ENCODE data around the gene NAALAD2.
"Not testable (repeated sequence)": the region's sequence is repeated elsewhere in the genome, so short reads cannot be mapped to it uniquely, and the experiment has no call there.

The NAALAD2 gene

DNA sequence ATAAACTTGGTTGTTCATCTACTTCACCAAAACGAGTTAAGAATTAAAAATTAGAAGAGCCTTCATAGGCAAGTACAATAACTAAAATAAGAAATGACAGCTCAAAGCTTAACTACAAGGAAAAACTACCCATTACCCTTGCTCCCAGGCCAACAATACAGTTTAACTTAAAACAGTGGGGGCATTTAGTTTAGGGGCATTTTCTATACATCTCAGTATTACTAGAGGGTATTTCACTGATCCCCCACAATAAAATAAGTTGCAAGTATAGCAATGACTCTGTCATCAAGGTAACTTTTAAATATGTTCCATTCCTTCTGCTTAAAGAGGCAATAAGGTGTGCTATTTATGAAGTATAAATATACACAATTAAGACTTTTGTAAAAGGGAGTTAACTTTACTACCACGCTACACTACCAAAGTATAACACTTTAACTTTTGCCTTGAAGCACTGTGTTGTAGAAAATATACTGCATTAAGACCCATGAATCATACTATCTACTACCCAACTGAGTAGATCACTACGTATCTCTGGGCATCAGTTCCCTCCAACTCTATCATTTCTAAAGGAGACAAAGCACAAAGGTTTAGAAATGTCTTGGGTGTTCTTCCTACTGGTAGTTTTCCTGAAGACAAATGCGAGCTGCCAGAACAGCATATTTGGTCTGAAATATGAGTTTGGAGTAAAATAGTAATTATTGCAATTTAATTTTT lies 58.6 kb downstream of the NAALAD2 start:
- DNase-seq, result no peak

DNA sequence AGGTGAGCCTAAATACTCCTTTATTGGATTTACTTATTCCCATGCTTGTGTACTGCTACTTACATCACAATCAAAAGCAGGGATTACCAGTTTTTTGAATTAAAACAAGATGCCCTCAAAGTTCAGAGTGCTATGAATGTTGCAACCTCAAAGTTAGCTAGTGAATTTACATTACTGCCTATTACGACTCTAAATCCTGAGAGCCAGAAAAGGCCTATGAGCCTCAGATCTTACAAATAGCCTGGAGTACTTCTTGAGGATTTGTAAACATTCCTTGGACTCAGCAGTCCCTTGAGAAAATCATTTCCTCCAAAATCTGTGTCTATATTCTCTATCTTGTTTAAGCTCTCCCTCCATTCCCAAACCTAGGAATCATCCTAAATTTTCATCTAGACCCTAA lies 62.9 kb downstream of the NAALAD2 start:
- no peak for DNase-seq

DNA sequence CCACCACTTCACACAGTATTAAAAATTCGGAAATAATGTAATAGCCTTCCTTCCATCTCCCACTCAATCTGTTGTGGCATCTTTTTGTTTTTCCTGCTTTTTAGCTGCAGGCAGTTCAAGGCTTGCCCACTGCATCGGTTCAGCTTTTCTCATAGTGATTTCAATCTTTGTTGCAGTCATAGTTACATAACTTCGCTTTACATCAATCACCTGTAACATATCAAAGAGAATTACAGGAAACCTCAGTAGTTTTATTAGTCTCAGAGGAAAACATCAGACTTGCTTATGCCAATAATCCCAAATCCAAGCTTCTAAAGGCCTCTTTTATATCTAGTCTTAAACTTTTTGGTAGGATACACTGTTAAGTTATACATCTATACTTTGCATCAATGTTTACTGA lies 67.9 kb downstream of the NAALAD2 start:
- DNase-seq, result no peak

DNA sequence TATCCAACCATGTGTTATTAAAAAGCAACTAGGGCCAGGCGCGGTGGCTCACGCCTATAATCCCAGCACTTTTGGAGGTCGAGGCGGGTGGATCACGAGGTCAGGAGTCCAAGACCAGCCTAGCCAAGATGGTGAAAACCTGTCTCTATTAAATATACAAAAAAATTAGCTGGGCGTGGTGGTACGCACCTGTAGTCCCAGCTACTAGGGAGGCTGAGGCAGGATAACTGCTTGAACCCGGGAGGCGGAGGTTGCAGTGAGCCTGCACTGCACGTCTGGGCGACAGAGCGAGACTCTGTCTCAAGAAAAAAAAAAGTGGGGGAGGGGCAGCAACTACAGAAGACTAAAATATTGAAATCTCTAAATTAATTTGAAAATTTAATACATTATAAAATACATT lies 69.9 kb downstream of the NAALAD2 start:
- DNase-seq, result no peak

DNA sequence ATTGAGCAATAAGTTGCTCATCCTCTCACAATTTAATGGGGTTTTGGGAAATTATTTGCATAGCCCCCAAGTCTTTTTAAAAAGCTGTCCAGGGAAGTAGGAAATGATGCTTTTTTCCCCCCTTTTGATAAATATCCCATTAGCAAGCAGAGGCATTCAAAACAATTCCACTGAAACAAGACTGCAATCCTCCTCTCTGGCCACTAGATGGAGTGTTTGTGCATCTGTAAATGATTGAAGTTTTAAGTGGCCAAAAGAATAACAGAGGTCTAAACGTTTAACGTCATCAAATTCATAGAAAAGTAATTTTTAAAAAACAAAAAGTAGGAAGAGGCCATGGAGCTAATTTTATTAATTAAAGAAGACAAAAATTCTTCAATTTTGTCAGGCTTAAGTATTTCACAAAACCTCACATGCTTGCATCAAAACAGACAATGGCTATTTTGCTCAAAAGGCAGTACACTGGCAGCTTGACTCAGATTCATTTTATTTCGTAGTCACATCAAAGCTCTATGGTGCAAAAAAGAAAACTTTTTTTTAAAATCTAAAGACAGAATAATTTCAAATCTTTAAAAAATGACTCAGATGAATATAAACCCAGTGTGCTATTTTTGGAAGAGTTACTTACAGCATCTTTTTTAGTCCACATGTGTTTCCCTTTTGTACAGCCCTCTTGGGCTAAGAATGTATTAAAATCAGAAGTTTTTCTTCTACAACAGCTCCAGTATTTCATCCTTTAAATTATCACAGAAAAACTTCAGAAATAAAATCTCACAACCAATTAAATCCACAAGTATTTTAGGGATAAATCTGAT lies 70.6 kb downstream of the NAALAD2 start:
- DNase-seq, result no peak

DNA sequence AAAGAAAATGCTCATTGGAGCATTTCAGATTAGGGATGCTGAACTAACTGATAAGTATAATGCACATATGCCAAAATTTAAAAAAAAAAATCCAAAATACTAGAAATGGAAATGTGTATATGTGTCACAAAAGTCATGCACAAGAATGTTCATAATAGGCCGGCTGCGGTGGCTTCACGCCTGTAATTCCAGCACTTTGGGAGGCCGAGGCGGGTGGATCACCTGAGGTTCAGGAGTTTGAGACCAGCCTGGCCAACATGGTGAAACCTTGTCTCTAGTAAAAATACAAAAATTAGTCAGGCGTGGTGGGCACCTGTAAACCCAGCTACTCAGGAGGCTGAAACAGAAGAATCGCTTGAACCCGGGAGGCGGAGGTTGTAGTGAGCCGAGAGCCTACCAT lies 73.5 kb downstream of the NAALAD2 start:
- DNase-seq, result not testable (repeated sequence)

DNA sequence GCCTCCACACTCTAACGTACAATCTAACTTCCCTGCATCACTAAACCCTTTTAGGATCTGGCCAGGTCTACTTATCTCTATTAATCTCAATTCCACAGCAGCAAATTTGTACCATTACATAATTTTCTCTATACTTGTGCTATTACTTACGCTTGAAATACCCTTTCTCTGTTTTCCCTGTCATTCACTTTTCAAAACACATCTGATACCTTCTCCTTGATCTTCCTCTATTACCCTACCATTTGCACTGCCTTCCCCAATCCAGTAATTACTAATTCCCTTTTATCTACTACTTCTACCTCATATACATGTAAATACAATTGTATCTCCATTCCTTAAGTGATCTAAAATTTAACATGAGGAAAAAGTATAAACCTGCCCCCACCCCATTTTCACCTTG lies 74.4 kb downstream of the NAALAD2 start:
- DNase-seq, result no peak

DNA sequence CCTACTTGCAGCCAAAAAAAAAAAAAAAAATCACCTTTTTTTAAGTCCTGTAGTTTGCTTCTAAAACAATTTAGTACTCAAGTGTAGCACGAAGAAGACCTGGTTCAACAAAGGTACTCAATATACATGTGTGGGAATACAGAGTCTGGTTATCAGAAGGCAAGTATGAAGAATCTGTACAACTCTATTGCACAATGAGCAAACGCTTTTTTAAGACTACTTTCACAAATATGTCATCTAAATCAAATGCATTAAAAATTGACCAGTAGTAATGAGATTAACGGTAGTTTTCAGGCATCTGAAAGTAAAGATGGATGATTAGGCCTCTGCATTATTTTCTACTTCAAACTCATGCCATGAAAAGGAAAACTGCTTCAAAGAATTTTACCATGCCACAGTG lies 78.9 kb downstream of the NAALAD2 start:
- DNase-seq, result no peak

DNA sequence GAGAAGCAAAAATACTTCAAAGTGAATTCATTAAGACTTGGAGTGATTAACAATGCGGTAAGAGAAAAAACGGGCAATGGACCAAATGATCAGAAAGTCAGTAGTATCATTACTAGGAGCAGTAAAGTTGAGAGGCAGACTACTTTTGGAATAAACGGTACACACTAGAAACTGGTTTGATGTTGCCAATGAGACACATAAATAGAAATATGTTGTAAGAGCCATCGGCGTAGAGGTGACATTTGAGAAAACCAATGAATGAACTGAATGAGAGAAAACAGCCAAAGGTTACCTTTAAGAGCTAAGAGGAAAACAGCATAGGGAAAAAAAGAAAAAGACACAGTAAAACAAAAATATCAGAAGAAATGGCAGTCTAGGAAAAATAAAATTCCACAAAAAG lies 82.1 kb downstream of the NAALAD2 start:
- no peak for DNase-seq

DNA sequence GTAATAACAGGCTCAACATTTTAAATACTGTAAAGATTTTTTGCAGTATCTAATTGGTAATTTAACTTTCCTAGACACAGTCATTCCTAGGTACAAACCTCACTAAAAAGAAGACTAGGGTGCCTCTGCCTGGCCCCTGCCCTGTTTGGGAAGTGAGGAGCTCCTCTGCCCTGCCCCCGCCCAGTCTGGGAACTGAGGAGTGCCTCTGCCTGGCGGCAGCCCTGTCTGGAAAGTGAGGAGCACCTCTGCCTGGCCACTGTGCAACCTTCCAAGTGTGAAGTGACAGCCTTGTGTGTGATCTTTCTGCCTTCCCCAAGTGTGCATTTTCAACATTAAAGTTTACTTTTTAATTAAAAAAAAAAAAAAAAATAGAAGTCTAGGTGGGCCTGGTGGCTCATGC lies 84.1 kb downstream of the NAALAD2 start:
- DNase-seq, result no peak

DNA sequence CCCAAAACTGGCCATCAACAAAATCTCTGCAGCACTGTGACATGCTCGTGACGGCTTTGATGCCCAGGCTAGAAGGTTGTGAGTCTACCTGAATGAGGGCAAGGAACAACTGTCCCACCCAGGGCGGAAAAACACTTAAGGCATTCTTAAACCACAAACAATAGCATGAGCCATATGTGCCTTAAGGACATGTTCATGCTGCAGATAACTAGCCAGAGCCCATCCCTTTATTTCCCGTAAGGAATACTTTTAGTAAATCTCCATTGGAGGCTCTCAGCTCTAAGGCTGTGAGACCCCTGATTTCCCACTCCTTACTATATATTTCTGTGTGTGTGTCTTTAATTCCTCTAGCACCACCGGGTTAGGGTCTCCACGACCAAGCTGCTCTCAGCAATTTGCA lies 85.0 kb downstream of the NAALAD2 start:
- DNase-seq, result no peak

DNA sequence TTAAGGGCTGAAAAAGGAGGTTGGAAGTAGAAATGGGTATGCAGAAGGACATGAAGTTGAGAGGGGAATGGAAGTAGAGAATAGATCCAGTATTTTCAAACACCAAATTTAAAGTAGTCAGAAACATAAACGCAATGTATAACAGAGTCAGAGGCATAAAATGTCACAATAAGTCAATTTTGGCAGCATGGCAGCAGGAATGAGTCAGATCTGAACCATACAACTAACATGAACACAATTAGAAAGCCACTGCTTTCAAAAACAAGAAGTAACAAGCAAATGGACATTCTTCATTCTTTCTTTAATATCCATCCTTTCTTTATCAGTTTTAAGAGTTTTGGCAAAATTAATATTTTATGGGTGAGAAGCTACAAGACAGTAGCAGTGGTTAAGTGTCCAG lies 85.9 kb downstream of the NAALAD2 start:
- no peak for DNase-seq

DNA sequence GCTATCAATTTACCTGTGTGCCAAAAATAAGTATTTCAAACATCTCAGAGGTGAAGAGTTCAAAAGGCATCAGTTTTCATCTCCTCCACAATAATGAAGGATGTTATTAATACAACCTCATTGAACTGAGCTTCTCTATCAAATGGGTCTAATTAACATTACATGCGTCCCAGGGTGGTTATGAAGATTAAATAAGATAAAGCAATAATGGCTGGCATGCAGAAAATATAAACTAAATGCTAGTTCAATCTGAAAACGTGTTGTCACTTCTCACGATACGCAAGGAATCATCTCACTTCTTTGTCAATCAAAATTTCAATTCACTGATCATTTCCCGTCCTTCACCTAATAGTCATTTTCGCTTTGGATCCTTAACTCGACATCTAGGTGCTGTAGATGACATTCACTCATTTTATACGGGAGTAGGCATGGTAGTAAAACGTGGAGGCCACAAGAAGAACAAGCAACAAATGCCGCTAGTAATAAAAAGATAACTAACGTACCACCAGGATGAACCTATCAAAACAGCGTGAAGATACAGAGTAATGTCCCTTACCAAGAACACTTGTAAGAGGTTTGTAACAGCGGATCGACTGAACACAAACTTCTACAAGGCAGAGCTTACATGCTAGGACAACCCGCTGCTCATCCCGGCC lies 87.5 kb downstream of the NAALAD2 start:
- no peak for DNase-seq

DNA sequence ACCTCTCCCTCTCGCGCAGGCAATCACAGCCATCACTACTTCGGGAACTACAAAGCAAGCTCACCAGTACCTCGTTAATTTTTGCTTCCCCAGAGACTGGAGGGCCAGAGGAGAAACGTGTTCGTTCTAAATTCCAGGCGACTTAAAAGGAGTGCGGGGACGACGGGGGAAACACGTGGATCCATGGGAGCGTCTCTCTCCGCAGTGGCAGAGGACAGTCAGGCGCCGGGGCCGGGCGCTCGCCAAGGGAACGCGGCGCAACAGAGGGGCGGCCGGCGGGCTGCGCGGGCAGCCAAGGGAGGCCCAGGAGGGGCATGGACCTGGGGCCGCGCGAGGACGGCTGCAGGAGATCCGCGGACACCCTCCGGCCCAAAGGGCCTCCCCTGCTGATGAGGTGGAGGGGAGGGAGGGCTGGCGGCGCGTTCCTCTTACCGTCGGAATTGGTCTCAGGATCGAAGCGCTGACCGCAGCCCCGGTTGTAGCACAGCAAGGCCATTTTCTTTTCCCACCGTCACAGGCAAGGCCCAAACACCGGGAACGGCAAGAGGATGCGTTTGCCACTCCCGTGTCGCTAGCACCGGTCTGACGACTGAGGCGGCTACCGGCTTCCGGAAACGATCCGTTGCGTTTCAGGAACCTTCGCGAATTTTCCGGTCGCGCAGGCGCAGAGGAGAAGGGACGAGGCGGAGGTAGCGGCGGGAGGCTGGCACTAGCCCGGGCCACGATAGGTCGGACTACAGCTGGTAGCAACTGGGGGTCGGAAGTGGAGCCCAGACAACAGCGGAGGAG lies 88.2 kb downstream of the NAALAD2 start, which contains the start of gene CHORDC1:
TSS of gene CHORDC1 (minus strand) at position 591 of the 789 bp plus-strand sequence. CDS start at position 496, 95 bp downstream.
- DNase-seq, result peak; percentile 88

DNA sequence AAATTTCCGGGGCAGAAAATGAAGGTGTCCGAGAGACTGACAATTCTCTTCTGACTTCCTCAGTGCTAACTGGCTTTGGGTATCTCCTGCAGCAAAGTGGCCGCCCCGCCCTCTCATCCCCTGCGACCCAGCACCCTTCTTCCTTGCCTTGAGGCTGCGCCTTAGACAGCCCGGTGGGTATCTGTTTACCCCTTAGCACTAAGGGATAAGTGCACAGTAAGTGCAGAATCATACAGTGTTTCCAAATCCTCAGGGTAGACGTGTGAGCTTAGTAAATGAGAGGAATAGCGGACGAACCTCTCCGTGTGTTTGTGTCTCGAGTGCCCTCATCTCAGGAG lies 88.8 kb downstream of the NAALAD2 start:
- no peak for DNase-seq

DNA sequence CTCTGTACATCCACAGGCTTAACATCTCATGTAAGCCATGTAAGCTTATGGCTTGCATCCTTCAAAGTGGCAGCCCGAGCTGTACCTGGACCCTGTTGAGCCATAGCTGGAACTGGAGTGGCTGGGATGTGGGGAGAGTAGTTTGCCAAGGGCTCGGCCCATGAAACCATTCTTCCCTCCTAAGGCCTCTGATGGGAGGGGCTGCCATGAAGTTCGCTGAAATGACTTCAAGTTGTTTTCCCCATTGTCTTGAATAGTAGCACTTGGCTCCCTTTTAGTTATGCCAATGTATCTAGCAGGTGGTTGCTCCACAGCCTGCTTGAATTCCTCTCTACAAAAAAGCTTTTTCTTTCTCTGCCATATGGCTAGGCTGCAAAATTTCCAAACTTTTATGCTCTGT lies 93.6 kb downstream of the NAALAD2 start:
- no peak for DNase-seq

DNA sequence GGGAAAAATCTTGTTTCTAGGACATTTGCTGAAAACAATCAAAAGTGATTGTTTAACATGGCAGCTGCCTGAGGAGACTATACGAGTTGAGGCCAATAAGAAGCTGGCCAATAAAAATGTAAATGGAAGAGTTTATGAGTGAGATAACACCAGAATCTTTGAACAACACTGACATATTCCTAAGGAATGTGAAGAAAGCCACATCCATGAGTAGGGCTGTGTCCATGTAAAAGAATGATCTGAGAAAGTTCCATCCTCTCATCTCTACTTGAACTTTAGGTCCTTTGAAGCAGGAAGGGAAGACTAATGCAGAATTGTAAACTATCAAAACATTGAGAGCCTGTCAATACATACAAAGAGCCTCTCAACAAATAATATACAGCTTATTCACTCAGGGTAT lies 95.3 kb downstream of the NAALAD2 start:
- DNase-seq, result no peak

DNA sequence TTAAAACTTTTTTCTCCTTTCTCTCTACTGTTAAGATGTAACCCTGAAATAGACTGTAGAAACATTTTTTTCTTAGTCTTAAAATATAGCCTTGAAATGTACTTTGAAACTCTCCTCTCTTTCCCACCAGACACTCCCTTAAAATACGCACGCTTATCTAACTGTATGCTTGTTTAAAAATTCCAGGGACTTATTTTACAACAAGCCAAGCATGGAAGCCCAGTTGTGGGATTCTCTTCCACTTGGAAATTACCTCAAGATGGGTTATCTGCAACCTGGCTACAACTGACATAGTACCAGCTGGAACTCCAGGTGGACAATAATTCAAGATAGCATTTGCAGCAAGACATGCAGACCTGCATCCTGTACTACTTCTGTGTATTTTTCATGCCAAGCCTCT lies 100.5 kb downstream of the NAALAD2 start:
- no peak for DNase-seq

DNA sequence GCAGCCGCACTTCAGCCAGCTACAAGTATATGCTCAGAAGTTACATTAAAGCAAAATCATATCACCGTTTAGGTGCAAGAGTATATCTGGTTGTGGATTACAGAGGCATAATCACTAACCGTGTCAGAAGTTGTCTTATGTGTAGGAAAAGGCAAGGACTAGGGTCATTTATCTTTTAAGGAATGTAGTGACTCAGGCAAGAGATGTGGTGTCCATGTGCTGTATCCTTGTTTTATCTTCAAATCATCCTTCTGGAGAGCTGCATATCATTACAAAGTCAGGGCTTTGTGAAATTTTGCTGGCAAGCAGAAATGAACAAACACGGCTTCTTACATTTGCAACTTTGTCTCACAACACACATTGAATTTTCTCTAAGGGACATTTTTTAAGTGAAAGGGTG lies 101.1 kb downstream of the NAALAD2 start:
- DNase-seq, result no peak

DNA sequence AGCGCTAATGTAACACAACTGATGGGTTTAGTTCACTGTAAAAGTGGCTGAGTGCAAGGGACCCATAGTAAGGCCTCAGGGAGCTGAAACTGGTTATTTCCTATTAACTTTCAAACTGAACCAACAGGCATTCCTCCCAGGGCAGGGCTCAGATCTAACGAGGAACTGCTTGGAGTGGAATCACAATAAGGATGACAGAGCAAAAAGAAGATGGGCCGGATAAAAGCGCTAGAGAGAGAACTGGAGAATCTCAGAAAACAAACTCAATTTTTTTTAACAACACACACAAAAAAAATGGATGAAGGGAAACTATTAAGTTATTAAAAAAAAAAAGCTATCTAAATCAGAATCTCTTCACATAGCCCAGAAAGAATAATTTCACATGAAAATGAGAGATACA lies 102.5 kb downstream of the NAALAD2 start:
- no peak for DNase-seq

DNA sequence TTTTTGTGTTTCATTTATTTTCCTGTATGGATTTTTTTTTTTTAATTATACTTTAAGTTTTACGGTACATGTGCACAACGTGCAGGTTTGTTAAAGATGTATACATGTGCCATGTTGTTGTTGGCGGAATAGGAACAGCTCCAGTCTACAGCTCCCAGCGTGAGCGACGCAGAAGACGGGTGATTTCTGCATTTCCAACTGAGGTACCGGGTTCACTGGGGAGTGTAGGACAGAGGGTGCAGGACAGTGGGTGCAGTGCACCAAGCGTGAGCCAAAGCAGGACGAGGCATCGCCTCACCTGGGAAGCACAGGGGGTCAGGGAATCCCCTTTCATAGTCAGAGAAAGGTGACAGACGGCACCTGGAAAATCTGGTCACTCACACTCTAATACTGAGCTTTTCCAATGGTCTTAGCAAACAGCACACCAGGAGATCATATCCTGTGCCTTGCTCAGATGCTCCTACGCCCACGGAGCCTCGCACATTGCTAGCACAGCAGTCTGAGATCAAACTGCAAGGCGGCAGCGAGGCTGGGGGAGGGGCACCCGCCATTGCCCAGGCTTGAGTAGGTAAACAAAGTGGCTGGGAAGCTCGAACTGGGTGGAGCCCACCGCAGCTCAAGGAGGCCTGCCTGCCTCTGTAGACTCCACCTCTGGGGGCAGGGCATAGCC lies 105.6 kb downstream of the NAALAD2 start:
- not testable (repeated sequence) for DNase-seq

DNA sequence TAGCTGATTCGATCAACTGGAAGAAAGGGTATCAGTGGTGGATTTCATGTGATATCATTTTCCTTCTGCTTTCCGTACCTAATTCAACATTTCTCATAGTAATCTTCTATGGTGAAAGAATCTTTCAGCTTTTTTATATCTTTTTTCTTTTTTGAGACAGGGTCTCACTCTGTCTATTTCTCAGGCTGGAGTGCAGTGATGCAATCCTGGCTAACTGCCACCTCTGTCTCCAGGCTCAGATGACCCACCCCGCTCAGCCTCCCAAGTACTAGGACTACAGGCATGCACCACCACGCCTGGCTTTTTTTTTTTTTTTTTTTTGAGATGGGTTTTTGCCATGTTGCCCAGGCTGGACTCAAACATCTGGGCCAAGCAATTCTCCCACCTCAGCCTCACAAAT lies 107.0 kb downstream of the NAALAD2 start:
- no peak for DNase-seq
